HG03565 (cell line): ENCODE measurements around the gene PANK4.
A peak's percentile ranks its signal among the peaks of the same experiment; 100 is the strongest.

Source experiments
- ATAC-seq: cut with Tn5 transposase; IDR thresholded peaks from one replicate; pipeline ENCODE4 v1.9.1; 2021; ENCODE audit warnings: mild to moderate bottlenecking, moderate library complexity; ENCODE audit not compliant: unreplicated experiment

Gene PANK4

DNA sequence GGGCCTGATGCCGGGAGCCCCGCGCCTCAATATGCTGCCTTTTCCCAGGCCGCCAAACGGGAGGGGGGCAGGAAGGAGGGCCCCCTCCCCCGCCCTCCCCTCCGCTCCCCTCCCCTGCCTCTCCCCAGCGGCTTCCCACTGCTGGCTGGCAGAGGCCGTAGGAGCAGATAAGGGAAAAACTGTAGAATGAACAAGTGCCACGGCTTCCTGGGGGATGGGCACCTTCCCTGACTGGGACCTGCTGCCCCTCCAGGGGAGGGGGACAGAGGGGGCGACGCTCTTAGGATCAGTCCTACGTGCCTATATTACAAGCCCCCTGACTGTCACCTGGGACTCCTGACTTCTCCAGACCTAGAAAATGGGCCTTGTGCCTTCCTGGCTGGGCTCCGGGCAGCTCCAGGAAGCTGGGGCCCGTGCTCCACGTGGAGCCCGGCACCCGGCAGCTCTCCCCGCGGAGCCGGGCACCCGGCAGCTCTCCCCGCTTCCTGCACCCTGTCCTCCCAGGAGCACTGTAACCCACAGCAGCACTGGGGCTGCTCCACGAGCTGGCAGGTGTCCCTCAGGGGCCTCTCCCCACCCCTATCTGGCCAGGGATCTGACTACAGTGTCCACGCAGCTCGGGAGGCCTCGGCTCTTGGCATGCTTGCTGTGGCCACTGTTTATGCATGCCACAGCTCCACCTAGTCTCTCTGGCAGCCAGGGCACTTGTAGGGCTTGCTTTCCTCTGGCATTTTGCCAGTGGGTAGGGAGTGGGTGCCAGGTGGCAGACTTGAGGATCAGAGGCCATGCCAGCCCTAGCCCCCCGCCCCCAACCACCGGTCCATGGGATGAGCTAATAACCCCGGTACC lies 4.3 kb upstream of the PANK4 start:
- ATAC-seq: no peak

DNA sequence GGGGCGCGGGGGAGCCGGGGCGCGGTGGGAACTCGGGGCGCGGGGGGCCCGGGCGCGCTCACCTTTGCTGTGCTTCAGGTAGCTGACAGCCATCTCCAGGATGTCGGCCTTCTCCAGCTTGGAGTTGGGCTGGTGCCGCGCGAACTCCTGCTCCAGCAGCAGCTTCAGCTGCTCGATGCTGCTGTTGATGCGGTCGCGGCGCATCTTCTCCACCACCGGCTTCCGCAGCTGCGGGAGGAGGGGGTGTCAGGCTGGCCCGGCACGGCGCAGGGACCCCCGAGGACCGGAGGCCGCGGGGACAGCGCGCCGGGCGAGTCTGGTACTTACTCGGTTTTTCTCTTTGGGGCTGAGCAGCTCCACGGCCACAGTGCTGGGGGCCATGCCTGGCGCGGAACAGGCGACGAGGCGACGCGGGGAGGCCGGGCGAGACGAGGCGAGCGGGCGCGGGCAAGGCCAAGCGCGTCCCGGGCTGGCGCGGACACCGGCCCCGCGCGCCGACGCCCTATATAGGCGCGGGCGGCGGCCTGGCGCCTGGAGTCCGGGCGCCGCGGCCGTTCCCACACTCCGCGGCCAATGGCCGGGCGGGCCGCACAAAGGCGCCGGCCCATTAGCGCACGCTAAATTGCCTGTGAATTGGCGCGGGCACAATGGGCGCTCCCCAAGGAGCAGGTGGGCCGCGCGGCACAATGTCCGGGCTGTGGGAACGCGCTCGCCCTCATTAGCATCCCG lies 3.6 kb upstream of the PANK4 start, which contains the start of gene HES5:
Gene HES5 (minus strand): TSS at position 480 of the 729 bp plus-strand sequence. CDS start 99 bp downstream, at position 381.
- no peak for ATAC-seq

DNA sequence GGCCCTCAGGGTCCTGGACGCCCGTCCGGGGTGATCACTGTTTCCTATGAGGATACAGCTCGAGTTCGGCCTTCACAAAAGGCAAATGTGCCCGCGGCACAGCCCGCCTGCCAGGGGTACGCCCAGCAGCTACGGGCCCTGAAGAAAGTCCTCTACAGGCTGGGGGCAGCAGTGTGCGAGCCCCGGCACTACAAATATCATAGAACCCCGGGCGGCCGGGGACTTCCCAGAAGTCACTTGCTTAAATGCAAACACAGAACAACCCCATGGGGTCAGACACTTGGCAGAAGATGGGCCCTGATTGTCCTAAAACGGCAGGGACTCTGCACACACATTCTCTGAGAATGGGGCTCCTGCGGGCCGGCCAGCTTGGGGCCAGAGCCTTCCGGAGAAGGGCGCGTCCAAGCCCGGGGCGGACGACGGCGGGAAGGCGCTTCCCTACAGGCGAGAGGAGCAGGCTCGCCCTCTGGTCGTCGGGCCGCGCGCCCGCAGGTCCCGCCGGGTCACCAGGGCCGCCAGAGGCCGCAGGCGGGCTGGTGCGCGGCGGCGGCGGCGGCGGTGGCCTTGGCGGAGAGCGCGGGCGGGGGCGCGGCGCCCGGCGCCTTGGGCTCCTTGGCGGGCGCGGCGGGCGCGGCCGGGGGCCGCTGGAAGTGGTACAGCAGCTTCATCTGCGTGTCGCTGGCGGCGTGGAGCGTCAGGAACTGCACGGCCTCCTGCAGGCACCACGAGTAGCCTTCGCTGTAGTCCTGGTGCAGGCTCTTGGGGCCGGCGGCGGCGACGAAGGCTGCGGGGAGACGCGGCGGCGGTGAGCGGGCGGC lies 2.8 kb upstream of the PANK4 start:
- ATAC-seq: no peak

DNA sequence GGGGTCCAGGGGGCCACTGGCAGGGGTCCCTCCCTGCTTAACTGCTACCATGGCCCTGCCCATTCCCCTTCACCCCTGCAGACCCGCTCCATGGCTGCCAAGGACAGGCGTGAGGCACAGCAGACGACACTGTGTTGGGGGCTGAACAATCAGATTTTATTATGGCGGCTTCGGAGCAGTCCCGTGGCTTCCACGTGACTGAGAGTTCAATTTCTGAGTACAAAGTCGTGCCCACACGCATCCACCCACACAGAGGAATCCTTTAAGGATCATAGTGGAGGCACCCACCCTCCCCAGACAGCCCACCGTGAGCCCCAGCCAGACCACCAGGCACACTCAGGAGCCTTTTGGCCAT lies 2.2 kb upstream of the PANK4 start:
- ATAC-seq: no peak

DNA sequence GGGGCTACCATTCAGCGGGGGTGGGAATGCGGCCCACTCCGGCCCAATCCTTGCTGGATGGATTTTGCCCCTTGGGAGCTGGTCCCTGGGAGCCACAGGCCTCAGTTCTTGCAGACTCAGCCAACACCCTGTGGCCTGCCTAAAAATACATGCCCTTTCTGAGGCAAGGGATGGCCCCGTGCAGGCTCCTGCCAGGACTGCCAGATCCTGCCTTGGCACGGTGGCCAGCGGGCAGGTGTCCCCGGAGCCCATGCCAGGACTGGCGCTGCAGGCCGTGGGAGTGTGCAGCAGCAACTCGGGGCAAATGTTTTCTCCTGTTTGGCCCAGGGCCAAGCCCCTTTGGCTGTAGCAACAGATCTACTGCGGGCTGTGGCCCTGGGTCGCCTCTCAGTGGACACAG lies 1.6 kb upstream of the PANK4 start:
- ATAC-seq: no peak

DNA sequence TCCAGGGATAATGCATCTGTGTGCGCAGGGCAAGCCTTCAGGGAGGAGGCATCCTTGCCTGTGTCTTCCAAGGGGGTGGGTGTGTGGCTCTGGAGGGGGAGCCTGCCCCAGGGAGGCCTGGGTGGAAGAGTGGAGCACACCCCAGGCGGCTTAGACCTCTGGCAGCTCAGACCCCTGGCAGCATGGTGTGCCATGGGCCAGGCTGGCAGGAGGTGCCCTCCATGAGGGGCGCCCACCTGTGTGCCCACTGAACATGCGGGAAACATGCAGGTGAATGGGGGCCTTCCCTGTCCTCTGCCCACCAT lies 1.1 kb upstream of the PANK4 start:
- ATAC-seq: no peak

DNA sequence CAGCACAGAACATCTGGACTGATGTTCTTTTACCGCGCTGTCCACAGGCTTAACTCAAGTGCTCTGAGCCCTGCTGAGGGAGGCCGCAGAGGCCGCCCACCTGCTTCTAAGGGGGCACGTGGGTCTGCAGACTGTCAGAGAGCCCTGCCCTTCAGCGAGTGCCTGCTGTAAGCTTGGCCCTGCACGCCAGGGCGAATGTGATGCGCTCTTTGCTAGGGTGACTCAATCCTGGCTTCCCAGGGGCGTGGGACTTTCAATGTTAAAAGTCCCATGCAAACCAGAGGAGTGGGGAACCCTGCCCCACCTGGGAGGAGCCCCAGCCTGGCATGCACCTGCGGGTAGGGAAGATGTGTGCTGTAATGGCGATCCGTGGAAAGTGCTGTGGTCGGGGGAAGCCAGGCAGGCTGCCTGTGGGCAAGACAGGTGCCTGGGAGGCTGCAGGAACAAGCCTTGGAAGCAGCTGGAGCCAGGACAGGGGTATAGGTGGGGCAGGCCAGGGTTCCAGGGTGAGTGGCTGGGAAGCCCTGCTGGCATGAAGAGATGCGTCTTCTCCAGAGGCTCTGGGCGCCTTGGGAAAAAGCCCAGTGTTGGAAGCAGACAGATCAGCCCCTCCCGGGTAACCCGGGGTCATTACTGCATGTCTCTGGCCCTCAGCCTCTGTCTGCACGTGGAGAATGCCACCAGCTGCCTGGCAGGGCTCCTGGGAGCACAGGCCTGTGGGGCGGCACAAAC lies 594 bp upstream of the PANK4 start:
- ATAC-seq: peak; percentile 28

DNA sequence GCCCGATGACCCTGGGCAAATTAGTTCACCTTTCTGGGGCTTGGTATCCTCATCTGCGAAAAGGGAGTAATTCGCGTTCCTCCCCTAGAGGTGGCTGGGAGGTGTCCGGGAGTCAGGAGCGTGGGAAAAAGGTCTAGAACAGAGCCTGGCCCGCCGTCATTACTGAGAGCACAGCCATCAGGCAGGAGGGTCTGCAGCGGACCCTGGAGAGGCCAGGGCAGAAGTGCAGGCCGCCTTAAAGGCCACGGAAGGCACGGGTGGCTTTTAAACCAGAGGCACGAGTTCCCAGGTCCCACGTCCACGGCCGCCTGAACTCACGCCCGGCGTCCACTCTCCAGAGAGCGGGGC lies 850 bp downstream of the PANK4 start:
- no peak for ATAC-seq

DNA sequence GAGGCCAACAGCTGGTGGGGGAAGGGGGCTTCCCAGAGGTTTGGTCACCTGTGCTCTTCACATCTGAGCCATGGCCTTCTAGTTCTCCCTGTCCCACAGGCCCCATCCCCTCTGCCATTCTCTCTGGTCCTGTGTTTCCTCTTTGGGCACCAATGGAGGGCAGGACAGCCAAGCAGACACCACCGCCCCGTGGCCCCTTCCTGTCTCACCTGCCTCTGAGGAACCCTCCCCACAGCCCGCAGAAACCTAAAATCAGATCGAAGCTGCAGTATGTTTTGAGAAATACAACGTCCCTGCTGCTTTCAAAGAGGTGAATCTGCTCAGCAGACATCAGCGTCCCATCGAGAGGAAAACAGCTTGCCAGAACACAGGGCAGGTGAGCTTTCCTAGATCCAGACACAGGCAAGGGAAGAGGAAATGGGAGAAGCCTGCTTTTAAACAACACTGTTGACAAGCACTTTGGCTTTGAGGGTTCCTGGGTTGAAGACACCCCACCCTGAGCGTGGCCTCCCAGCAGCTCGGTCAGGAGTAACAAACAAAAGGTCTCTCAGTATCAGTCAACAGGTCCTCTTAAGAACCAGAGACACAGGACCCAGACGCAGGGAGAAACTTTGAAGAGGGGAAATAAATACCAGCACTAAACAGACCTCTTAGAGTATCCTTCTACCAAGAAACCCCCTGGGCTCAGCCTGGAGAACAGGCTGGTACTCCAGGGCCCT lies 2.3 kb downstream of the PANK4 start:
- ATAC-seq: no peak

DNA sequence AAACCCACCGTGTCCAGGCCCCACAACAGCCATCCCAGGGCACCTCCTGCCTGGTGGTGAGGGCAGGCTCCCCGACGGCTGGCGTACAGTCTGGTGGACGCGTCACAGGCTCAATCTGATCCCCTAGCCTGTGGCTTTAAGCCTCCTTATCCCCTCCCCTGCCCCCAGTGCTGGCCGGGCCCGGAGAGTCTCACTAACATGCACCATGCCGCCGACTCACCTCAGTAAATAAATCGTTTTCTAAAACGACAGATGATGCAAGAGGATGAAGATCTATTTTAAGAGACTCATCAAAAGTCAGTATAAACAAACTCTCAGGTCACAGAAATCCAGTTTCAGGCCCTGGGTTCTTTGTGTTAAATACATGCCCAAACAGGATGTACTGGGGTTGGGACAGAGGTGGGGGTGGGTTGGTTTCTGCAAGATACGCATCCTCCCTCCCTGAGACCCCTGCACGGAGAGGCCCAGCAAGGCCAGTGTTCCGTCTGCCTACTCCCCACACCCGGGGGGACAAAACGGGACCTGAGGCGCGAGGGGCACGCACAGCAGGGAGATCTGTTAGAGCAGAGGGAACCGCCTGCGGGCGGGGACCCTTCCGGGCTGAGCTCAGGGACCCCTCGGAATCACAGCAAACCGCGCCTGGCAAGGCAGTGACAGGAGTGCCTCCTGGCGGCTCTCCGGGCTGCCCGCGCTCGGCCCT lies 3.1 kb downstream of the PANK4 start:
- no peak for ATAC-seq

DNA sequence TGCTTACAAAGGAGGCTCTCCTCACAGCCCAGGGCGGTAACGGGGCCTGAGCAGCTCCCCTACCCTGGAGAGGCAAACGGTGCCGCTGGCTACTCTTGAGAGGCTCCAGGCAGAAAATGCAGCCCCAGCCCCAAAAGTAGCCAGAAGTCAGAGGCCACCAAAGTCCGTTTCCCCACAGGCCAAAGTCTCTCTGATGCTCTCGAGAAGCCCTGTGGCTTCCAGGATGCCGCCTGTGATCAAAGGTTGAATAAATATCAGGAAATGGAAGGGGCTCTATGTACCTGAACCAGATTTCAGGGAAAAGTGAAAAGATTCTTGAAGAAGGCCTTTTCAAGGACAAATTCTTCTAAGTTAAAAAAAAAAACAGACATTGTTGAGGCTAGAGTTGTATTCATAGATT lies 4.2 kb downstream of the PANK4 start:
- ATAC-seq: no peak

DNA sequence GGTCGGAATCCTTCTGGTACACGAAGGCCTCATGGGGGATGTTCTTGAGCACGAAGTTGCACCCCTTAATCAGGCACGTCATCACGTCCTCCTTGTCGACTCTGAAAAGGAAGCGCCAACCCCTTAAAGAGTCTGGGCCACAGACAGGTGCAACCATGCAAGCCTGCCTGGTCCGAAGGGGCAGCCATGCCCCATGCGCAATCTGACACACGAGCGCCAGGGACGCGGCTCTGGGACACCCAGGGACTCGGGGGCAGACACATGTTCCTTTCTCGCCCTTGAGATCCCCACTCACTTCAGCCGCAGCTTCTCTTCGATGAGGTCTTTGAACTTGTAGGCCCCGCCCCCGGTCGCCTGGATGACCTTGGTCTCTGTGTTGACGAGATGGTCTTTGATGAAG lies 5.6 kb downstream of the PANK4 start:
- ATAC-seq: no peak

DNA sequence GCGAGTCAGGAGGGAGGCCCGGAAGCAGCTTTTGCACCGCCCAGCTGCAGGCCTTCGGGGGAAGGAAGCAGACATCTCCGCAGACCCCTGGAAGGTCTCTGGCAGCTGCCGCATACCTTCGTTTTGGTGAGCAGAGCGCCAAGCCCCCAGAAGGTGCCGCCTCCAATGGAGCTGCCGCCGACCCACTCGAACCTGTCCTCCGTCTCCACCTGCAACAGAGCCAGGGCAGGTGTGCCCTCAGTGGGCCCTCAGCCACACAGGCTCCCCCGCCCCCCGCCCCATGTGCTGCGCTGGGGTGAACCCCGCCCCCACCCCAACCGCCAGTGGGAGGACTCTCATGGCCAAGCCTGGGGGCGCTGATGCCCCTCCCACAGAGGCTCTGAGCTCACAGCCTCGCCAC lies 6.2 kb downstream of the PANK4 start:
- ATAC-seq: no peak

DNA sequence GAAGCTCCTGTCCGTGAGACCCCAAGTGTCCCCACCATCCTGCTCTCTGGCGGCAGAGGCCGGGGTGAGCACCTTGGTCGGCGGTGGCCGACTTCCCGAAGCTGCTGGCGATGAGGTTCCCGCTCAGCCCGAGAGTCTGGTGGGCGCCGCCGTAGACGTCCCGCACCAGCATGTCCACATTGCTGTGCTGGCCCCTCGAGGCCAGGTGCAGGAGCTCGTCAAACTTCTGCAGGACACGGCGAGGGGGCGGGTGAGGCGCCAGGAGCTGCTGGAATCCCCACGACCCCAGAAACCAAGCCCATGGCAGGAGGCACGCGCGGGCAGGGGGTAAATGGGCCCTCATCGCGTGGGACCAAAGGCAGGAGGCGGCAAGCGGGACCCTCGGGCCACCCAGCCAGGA lies 6.7 kb downstream of the PANK4 start:
- ATAC-seq: no peak

DNA sequence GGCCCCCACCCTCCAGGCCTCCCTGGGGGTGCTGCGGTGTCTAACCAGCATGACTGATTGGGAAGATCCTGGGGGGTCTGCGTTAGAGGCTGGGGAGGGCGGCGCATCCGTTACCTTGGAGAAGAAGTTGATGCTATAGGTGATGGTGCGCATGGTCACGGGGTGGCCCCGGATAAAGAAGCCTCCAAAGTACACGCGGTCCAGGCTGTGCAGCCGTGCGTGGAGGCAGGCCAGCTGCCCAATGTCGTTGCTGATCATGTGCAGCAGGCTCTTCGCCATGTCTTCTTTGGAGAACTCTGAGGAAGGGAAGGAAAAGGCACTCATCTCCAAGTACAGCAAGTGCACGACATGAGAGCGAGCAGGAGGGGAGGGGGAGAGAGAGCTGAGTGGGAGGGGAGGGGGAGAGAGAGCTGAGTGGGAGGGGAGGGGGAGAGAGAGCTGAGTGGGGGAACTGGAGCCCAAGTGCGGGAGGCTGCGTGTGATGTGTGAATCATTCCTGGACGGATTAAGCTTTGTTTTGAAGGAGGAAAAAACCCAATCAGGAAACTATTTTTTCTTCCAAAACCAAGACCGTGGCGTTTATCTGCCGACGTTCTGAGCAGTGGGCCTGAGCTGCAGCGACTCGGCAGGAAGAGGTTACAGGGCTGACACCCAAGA lies 7.2 kb downstream of the PANK4 start:
- ATAC-seq: no peak

DNA sequence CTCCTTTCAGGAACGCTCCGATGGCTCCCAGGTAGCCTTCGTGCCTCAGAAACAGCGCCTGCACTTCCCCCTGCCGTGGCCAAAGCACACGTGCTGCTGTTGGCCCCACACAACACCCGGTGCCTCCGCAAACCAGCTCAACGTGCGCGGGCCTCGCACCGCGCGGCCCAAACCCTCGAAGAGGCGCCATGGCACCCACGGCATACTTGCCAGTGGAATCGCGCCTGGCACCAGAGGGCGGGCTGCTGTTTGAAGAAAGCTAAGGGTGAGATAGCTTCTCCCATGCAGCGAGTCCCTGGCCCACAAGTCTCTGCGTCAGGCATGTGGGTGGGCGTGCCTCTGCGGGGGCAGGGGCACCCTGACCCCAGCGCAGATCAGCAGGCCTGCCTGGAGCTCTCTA lies 7.9 kb downstream of the PANK4 start:
- ATAC-seq: no peak

DNA sequence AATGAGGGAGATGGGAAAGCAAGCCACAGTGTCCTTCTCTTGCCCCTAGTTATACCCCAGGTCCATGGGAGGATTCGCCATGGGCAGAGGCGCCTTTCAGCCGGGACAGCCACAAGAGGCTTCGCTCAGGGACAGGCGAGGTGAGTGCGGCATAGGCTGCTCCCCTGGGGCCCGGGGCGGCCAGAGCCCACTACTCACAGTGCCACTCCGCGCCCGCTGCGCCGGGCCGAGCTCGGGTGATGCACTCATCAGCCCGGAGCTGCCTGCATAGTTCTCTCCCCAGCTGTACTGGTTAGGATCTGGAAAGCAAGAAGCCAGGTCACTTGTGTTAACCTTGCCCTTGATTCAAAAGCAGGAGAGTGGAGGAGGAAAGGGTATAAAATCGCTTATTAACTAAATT lies 8.4 kb downstream of the PANK4 start:
- no peak for ATAC-seq

DNA sequence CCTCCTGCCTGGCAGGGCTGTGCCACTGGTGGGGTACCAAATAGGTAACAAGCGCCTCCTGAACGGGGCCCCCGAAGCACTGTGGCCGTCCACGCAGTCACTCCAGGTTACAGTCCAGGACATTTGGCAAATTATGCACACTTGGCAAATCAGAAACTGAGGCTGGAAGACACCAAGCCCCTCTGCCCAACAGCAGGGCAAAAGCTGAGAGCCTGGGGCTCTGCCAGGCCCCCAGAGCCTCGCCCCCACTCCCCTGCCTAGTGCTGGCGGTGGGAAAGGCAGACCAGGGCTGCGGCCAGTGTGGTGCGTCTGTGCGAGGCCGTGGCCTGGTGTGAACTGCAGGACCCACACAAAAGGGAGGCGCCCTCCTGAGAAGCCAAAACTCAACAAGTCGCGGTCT lies 9.4 kb downstream of the PANK4 start:
- no peak for ATAC-seq

DNA sequence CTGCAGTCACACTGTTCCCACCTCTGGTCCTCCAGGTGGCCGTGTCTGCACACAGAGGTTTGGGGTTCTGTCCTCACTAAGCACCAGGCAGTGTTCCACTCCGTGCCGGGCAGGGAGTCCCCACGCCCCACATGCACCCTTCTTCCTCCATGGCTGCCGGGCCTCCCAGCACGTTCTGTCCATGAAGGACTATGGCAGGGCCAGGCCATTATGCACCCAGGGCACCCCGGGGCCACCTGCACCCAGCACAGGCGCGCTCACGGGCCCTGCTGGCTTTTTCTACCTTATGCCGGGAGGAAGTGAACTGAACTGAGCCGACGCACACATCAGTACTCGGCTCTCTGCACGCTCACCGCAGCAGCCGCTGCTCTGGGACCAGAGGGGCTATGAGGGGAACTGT lies 10.3 kb downstream of the PANK4 start:
- ATAC-seq: no peak

DNA sequence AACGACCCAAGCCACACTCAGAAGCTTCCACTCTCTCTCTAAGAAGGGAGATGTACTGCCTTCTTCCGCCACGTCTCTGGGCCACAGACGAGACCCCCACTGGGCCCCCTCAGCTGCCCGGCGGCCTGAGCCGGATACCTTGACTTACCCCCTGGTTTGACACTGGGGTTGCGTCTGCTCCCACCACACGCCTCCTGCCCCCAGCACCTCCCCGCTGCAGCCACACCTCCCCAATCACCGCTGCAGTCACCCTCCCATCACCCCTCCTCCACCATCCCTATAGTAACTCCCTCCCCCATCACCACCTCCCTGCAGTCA lies 10.7 kb downstream of the PANK4 start:
- no peak for ATAC-seq
